WTC11 (cell line): ENCODE data around the gene CREM.

Experiments
- ATF1 ChIP-seq: sonication (generic); formaldehyde crosslinking; IDR thresholded peaks from 2 replicates; pipeline ENCODE4 v1.8.1; 2023; ENCODE audit warnings: mild to moderate bottlenecking, moderate library complexity, missing genetic modification reagents
- ATF3 ChIP-seq: sonication (generic); formaldehyde crosslinking; conservative IDR thresholded peaks from 2 replicates; pipeline ENCODE4 v1.8.1; 2022; ENCODE audit warnings: mild to moderate bottlenecking, missing genetic modification reagents
- GABPB1 ChIP-seq: sonication (generic); formaldehyde crosslinking; IDR thresholded peaks from 2 replicates; pipeline ENCODE4 v1.8.1; 2023; ENCODE audit warnings: mild to moderate bottlenecking, missing genetic modification reagents
- JUN ChIP-seq: sonication (generic); formaldehyde crosslinking; IDR thresholded peaks from 2 replicates; pipeline ENCODE4 v1.8.0; 2023; ENCODE audit warnings: mild to moderate bottlenecking, missing genetic modification reagents
- MXD4 ChIP-seq: fragments of 250-450 bp; sonication (Bioruptor Pico); IDR thresholded peaks from 2 replicates; pipeline ENCODE4 v1.8.0; 2021; ENCODE audit warnings: mild to moderate bottlenecking, moderate library complexity, borderline replicate concordance
- NR2C2 ChIP-seq: sonication (generic); formaldehyde crosslinking; IDR thresholded peaks from 2 replicates; pipeline ENCODE4 v1.8.0; 2022; ENCODE audit warnings: mild to moderate bottlenecking, missing genetic modification reagents
- RELA ChIP-seq: sonication (generic); formaldehyde crosslinking; IDR thresholded peaks from 2 replicates; pipeline ENCODE4 v1.8.1; 2022; ENCODE audit warnings: missing genetic modification reagents, mild to moderate bottlenecking, borderline replicate concordance
- TCF7 ChIP-seq: sonication (generic); formaldehyde crosslinking; IDR thresholded peaks from 2 replicates; pipeline ENCODE4 v1.8.0; 2022; ENCODE audit warnings: mild to moderate bottlenecking, low read depth, missing genetic modification reagents, moderate library complexity
- TF ChIP-seq, protein P1 (sequence below): sonication (generic); formaldehyde crosslinking; IDR thresholded peaks from 2 replicates; pipeline ENCODE4 v1.8.1; 2022; ENCODE audit warnings: missing genetic modification reagents, borderline replicate concordance
- TF ChIP-seq, protein P2 (sequence below): fragments of 200-600 bp; IDR thresholded peaks from 2 replicates; pipeline ENCODE4 v1.8.0; 2022; ENCODE audit warnings: antibody characterized with exemption
- TF ChIP-seq, protein P3 (sequence below): sonication (generic); formaldehyde crosslinking; IDR thresholded peaks from 2 replicates; pipeline ENCODE4 v1.8.0; 2023; ENCODE audit warnings: missing genetic modification reagents, mild to moderate bottlenecking, borderline replicate concordance
- TF ChIP-seq, protein P4 (sequence below): sonication (generic); formaldehyde crosslinking; IDR thresholded peaks from 2 replicates; pipeline ENCODE4 v1.8.0; 2022; ENCODE audit warnings: mild to moderate bottlenecking, missing genetic modification reagents
- TF ChIP-seq, protein P5 (sequence below): sonication (generic); formaldehyde crosslinking; IDR thresholded peaks from 2 replicates; pipeline ENCODE4 v1.8.1; 2023; ENCODE audit warnings: mild to moderate bottlenecking, missing genetic modification reagents

DNA sequence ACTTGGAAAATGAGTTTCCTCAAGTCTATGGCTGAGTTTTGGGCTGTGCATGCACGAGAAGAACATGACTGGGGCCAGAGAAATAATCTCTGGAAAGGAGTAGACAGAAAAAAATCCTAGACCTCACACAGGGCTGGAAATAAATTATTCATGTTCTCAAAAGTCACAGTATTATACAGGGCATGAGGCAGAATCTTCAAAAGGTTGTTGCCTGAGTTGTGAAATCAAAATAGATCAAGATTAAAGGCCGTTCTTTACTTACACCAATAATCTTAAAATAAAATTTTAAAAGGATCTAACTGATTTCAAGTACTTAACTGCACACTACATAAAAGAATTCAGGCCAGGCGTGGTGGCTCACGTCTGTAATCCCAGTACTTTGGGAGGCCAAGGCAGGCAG is 14.1 kb upstream of the CREM start:
- TF ChIP-seq ATF3 (CRISPR knock-in tag) (no peak), MXD4 (CRISPR knock-in tag) (no peak), TCF7 (CRISPR knock-in tag) (no peak), RELA (no peak), NR2C2 (CRISPR knock-in tag) (no peak), GABPB1 (CRISPR knock-in tag) (no peak), ATF1 (CRISPR knock-in tag) (no peak), JUN (CRISPR knock-in tag) (no peak)
- TF ChIP-seq, protein P1, sequence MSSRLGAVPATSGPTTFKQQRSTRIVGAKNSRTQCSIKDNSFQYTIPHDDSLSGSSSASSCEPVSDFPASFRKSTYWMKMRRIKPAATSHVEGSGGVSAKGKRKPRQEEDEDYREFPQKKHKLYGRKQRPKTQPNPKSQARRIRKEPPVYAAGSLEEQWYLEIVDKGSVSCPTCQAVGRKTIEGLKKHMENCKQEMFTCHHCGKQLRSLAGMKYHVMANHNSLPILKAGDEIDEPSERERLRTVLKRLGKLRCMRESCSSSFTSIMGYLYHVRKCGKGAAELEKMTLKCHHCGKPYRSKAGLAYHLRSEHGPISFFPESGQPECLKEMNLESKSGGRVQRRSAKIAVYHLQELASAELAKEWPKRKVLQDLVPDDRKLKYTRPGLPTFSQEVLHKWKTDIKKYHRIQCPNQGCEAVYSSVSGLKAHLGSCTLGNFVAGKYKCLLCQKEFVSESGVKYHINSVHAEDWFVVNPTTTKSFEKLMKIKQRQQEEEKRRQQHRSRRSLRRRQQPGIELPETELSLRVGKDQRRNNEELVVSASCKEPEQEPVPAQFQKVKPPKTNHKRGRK (CRISPR knock-in tag): no peak
- TF ChIP-seq, protein P2, sequence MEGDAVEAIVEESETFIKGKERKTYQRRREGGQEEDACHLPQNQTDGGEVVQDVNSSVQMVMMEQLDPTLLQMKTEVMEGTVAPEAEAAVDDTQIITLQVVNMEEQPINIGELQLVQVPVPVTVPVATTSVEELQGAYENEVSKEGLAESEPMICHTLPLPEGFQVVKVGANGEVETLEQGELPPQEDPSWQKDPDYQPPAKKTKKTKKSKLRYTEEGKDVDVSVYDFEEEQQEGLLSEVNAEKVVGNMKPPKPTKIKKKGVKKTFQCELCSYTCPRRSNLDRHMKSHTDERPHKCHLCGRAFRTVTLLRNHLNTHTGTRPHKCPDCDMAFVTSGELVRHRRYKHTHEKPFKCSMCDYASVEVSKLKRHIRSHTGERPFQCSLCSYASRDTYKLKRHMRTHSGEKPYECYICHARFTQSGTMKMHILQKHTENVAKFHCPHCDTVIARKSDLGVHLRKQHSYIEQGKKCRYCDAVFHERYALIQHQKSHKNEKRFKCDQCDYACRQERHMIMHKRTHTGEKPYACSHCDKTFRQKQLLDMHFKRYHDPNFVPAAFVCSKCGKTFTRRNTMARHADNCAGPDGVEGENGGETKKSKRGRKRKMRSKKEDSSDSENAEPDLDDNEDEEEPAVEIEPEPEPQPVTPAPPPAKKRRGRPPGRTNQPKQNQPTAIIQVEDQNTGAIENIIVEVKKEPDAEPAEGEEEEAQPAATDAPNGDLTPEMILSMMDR: no peak
- TF ChIP-seq, protein P3, sequence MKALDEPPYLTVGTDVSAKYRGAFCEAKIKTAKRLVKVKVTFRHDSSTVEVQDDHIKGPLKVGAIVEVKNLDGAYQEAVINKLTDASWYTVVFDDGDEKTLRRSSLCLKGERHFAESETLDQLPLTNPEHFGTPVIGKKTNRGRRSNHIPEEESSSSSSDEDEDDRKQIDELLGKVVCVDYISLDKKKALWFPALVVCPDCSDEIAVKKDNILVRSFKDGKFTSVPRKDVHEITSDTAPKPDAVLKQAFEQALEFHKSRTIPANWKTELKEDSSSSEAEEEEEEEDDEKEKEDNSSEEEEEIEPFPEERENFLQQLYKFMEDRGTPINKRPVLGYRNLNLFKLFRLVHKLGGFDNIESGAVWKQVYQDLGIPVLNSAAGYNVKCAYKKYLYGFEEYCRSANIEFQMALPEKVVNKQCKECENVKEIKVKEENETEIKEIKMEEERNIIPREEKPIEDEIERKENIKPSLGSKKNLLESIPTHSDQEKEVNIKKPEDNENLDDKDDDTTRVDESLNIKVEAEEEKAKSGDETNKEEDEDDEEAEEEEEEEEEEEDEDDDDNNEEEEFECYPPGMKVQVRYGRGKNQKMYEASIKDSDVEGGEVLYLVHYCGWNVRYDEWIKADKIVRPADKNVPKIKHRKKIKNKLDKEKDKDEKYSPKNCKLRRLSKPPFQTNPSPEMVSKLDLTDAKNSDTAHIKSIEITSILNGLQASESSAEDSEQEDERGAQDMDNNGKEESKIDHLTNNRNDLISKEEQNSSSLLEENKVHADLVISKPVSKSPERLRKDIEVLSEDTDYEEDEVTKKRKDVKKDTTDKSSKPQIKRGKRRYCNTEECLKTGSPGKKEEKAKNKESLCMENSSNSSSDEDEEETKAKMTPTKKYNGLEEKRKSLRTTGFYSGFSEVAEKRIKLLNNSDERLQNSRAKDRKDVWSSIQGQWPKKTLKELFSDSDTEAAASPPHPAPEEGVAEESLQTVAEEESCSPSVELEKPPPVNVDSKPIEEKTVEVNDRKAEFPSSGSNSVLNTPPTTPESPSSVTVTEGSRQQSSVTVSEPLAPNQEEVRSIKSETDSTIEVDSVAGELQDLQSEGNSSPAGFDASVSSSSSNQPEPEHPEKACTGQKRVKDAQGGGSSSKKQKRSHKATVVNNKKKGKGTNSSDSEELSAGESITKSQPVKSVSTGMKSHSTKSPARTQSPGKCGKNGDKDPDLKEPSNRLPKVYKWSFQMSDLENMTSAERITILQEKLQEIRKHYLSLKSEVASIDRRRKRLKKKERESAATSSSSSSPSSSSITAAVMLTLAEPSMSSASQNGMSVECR (CRISPR knock-in tag): no peak
- TF ChIP-seq, protein P4, sequence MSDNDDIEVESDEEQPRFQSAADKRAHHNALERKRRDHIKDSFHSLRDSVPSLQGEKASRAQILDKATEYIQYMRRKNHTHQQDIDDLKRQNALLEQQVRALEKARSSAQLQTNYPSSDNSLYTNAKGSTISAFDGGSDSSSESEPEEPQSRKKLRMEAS: no peak
- TF ChIP-seq, protein P5, sequence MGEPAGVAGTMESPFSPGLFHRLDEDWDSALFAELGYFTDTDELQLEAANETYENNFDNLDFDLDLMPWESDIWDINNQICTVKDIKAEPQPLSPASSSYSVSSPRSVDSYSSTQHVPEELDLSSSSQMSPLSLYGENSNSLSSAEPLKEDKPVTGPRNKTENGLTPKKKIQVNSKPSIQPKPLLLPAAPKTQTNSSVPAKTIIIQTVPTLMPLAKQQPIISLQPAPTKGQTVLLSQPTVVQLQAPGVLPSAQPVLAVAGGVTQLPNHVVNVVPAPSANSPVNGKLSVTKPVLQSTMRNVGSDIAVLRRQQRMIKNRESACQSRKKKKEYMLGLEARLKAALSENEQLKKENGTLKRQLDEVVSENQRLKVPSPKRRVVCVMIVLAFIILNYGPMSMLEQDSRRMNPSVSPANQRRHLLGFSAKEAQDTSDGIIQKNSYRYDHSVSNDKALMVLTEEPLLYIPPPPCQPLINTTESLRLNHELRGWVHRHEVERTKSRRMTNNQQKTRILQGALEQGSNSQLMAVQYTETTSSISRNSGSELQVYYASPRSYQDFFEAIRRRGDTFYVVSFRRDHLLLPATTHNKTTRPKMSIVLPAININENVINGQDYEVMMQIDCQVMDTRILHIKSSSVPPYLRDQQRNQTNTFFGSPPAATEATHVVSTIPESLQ (CRISPR knock-in tag): no peak
